ENCODE data around the gene SET.

The SET gene

DNA sequence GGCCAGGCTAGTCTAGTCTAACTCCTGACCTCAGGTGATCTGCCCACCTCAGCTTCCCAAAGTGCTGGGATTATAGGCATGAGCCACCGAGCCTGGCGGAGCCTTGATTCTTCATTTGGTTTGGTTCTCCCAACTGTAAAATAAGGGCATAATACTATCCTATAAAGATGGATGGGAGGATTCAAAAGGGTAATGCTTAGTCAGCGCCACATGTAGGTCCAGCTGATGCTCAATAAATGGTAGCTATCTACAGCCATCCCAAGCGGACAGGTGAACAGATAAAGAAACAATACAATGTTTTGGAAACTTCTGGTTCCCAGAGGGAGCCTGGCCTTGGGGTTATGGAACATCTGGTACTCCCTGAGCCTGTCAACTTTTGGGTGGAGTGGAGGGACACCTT, 13.6 kb upstream of the SET start:
- 0 out of 2 replicates have a peak, but pooled peaks cover 4% of the 10 kb centered on the region for H3K36me3 ChIP-seq (ENCODE audit: insufficient read depth, low read length)
- peaks cover 7% of the 10 kb centered on the region for H3K4me1 ChIP-seq (ENCODE audit: insufficient read depth, low read length, severe bottlenecking)
- H2AFZ ChIP-seq (ENCODE audit: low read length), result no peak overlapping the region
- TF ChIP-seq, protein P1, sequence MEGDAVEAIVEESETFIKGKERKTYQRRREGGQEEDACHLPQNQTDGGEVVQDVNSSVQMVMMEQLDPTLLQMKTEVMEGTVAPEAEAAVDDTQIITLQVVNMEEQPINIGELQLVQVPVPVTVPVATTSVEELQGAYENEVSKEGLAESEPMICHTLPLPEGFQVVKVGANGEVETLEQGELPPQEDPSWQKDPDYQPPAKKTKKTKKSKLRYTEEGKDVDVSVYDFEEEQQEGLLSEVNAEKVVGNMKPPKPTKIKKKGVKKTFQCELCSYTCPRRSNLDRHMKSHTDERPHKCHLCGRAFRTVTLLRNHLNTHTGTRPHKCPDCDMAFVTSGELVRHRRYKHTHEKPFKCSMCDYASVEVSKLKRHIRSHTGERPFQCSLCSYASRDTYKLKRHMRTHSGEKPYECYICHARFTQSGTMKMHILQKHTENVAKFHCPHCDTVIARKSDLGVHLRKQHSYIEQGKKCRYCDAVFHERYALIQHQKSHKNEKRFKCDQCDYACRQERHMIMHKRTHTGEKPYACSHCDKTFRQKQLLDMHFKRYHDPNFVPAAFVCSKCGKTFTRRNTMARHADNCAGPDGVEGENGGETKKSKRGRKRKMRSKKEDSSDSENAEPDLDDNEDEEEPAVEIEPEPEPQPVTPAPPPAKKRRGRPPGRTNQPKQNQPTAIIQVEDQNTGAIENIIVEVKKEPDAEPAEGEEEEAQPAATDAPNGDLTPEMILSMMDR (IDR thresholded peaks at IDR 0.05; ENCODE audit: low read length), result no peak
- TF ChIP-seq EZH2 (IDR thresholded peaks at IDR 0.05; ENCODE audit: borderline replicate concordance, low read length), result no peak
- H3K9me3 ChIP-seq (ENCODE audit: low read length), result no peaks in the 10 kb centered on the region
- H3K79me2 ChIP-seq (ENCODE audit: insufficient read depth, low read length), result no peaks in the 10 kb centered on the region
- no peaks in the 10 kb centered on the region for H4K20me1 ChIP-seq (ENCODE audit: insufficient read depth, low read length)
- no peaks in the 10 kb centered on the region for H3K9me2 ChIP-seq (ENCODE audit: low read depth, low read length)
- no peak overlapping the region for H3K4me2 ChIP-seq (ENCODE audit: low read length)
- H3K4me3 ChIP-seq (ENCODE audit: low read depth, low read length, poor library complexity, severe bottlenecking), result no peak overlapping the region
- H3K27me3 ChIP-seq (ENCODE audit: insufficient read depth, low read length), result no peaks in the 10 kb centered on the region
- H3K9ac ChIP-seq (ENCODE audit: low read length), result no peak overlapping the region
- H3K27ac ChIP-seq (ENCODE audit: low read depth, low read length, poor library complexity, severe bottlenecking), result no peak overlapping the region
- H3F3A ChIP-seq (ENCODE audit: insufficient read depth, low read length), result no peaks in the 10 kb centered on the region

DNA sequence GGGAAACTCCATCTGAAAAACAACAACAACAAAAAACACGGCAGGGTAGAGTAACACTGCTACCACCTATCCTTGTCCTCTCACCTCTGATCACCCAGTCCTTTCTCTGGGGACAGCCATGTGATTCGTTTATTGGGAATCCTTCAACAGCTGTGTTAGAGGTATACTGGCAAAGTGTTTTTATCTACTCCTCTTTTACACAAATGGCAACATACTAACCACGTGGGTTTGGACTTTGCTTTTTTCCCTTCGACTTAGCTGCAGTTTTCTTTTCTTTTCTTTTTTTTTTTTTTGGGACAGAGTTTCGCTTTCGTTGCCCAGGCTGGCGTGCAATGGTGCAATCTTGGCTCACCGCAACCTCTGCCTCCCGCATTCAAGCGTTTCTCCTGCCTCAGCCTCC, 11.2 kb upstream of the SET start:
- H3K9me3 ChIP-seq (ENCODE audit: low read length), result no peaks in the 10 kb centered on the region
- H3K27me3 ChIP-seq (ENCODE audit: insufficient read depth, low read length), result no peaks in the 10 kb centered on the region
- H3K27ac ChIP-seq (ENCODE audit: low read depth, low read length, poor library complexity, severe bottlenecking), result no peak overlapping the region
- H4K20me1 ChIP-seq (ENCODE audit: insufficient read depth, low read length), result no peaks in the 10 kb centered on the region
- no peak overlapping the region for H3K4me3 ChIP-seq (ENCODE audit: low read depth, low read length, poor library complexity, severe bottlenecking)
- no peak overlapping the region for H3K9ac ChIP-seq (ENCODE audit: low read length)
- no peak overlapping the region for H2AFZ ChIP-seq (ENCODE audit: low read length)
- H3K79me2 ChIP-seq (ENCODE audit: insufficient read depth, low read length), result no peaks in the 10 kb centered on the region
- TF ChIP-seq EZH2 (IDR thresholded peaks at IDR 0.05; ENCODE audit: borderline replicate concordance, low read length), result no peak
- TF ChIP-seq, protein P1 (IDR thresholded peaks at IDR 0.05; ENCODE audit: low read length), result no peak
- H3F3A ChIP-seq (ENCODE audit: insufficient read depth, low read length), result no peaks in the 10 kb centered on the region
- no peaks in the 10 kb centered on the region for H3K9me2 ChIP-seq (ENCODE audit: low read depth, low read length)
- 0 out of 2 replicates have a peak, but pooled peaks cover 4% of the 10 kb centered on the region for H3K36me3 ChIP-seq (ENCODE audit: insufficient read depth, low read length)
- peaks cover 2% of the 10 kb centered on the region for H3K4me1 ChIP-seq (ENCODE audit: insufficient read depth, low read length, severe bottlenecking)
- no peak overlapping the region for H3K4me2 ChIP-seq (ENCODE audit: low read length)

DNA sequence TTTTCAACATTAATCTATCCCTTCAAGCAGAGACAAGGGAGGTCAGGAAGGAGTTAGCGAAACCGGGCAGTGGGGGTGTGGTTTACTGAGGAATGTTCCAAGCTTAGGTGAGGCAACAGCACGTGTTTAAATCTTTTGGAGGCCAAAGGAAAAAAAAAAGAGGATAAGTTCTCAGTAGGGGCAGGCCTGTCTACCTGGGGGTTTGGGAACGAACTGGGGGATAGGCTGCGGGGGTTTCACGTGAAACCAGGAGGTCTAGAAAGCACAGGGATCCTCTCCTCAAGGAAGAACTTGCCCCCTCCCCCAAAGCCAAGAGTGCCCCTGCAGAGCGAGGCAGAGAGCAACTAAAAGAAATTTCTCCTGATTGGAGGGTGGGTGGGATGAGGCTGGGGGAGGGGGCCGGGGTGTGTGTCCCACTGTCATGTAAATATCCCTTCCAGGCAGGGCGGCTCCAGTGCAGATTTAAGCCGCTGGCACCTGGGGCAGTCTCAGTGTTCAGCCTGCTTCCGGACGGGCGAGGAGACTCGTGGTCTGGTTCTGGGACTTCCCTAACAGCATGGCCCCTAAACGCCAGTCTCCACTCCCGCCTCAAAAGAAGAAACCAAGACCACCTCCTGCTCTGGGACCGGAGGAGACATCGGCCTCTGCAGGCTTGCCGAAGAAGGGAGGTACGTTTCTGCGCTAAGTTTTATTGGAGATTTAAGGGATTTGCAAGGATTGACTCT, 5.5 kb upstream of the SET start:
- Histone ChIP-seq H3K36me3 (ENCODE audit: insufficient read depth, low read length) (0 out of 2 replicates have a peak, but pooled peaks cover 4% of the 10 kb centered on the region), H4K20me1 (ENCODE audit: insufficient read depth, low read length) (no peaks in the 10 kb centered on the region), H3F3A (ENCODE audit: insufficient read depth, low read length) (no peaks in the 10 kb centered on the region), H3K9me2 (ENCODE audit: low read depth, low read length) (no peaks in the 10 kb centered on the region), H3K4me2 (ENCODE audit: low read length) (peak overlapping the region; percentile 89), H3K27ac (ENCODE audit: low read depth, low read length, poor library complexity, severe bottlenecking) (peak overlapping the region; percentile 94), H3K4me1 (ENCODE audit: insufficient read depth, low read length, severe bottlenecking) (peaks cover 50% of the 10 kb centered on the region), H3K9ac (ENCODE audit: low read length) (peak overlapping the region; percentile 95), H3K9me3 (ENCODE audit: low read length) (no peaks in the 10 kb centered on the region), H3K79me2 (ENCODE audit: insufficient read depth, low read length) (peaks cover 31% of the 10 kb centered on the region), H3K27me3 (ENCODE audit: insufficient read depth, low read length) (no peaks in the 10 kb centered on the region), H3K4me3 (ENCODE audit: low read depth, low read length, poor library complexity, severe bottlenecking) (peak overlapping the region; percentile 90), H2AFZ (ENCODE audit: low read length) (no peak overlapping the region)
- TF ChIP-seq, protein P1 (IDR thresholded peaks at IDR 0.05; ENCODE audit: low read length), result no peak
- TF ChIP-seq EZH2 (IDR thresholded peaks at IDR 0.05; ENCODE audit: borderline replicate concordance, low read length), result no peak

All from OCI-LY1 (cell line).